Measurements from ENCODE around the gene PALM.

- no peak for TF ChIP-seq POLR2A (IDR thresholded peaks at IDR 0.05; ENCODE audit: low read length)
- no peak for TF ChIP-seq GATA1 (IDR thresholded peaks at IDR 0.05; ENCODE audit: low read depth, low read length)
These were observed 30.9 kb upstream of the PALM start for GRCh38 chr19:677601-678436.
